Activated naive CD8-positive, alpha-beta T cell treated with anti-CD3 and anti-CD28 coated beads, Interleukin-2, amount 50 U/mL, for 16 hours (primary cell): ENCODE results near the gene RTP5.
"Not testable (repeated sequence)": the region's sequence is repeated elsewhere in the genome, so short reads cannot be mapped to it uniquely, and the experiment has no call there.

ENCODE experiments used
- DNase-seq: peaks from one replicate; pipeline ENCODE4 v3.0.0-alpha.2; 2020; ENCODE audit warnings: low read depth, low spot score

The RTP5 gene

DNA sequence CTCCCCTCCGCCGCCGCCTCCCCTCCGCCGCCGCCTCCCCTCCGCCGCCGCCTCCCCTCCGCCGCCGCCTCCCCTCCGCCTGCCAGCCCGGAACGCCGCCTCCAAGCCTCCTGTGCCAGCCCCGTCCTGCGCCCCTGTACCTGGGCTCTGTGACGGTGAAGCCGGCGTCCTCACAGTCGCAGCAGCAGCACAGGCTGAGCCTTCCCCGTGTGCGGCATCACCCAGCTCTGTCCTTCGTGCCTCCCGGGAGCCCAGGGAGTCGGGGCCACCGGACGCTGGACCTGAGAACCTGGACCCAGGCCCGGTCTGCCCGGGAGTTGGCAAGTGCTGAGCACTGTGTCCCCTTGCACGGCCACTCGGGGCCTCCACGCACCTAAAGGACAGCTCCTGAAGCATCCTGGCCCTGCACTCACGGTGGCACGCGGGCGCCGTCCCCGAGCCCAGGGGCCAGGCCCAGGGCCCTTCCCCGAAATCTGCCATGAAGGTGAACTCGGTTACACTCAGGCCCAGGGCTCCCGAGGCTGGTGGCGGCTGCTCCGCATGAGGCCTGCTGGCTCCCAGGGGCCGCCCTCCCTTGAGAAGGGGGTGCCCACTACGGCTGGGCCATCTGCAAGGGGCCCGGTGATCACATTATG, 32.9 kb downstream of the RTP5 start:
- DNase-seq, result no peak

DNA sequence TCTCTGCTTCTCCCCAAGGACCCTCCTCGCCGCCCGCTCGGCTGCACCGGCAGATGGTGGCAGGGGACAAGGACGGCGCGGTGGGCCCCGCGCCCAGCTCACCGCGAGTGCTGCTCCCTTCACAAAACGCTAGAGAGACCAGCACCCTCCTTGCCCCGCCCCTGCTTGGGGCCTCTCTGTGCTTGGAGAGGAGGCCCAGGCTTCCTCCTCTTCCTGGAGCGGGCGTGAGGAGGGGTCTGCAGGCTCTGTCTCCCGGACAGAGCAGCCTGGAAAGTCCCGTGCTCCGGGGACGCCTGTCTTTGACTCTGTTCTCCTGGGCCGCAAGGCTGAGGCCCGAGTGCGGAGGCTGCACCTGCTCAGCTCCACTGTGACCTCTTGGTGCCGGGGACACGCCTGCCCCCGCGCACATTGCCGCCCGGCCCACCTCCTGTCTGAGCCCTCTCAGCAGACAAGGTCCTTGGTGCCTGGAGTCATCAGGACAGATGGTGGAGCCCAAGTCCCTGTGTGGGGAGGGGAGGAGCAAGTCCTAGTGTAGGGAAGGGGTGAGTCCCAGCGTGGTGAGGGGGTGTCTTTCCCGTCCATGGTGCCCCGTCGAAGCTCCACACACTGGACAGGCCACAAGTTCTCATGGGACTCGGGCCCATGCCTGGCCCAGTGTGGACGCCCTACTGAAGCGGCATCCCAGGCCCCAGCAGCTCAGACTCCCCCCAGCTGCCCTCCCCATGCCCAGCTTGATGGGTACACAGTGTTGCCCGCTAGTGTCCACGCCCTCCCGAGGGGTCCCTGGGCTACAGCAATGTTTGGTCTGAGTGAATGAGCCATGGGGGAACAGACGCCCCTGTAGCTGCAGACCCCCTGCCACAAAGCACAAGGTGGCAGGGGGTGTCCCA, 33.8 kb downstream of the RTP5 start:
- DNase-seq, result no peak

DNA sequence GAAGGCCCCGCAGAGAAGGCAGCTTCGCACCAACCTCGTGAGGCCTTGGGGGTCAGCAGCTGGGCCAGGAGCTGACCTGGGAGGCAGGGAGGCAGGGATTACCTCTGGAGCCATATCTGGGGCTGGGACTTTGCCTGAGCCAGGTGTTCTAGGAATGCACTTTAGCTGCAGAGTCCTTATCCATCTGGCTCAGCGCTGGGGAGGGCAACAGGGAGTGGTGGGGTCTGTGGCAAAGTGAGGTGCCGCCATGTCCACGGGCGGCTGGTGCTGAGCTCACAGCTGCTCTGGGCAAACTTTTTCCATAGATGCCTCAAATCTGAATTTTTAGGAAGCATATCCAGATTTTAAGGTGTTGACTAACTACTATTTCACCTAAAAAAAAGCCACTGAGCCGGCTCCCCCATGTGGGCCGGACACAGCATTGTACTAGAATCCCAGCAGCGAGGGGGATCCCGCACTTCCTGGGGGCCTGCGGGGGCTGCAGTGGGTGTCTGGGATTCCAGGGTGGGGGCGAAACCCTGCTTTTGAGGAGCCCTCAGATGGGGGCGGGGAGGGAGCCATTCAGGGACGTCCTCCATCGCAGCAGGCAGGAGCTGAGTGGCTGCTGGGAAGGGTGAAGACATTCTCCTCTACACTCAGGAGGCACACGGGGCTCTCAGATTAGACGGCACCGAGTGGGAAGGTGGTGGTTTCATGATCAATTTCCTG, 34.6 kb downstream of the RTP5 start:
- DNase-seq, result no peak

DNA sequence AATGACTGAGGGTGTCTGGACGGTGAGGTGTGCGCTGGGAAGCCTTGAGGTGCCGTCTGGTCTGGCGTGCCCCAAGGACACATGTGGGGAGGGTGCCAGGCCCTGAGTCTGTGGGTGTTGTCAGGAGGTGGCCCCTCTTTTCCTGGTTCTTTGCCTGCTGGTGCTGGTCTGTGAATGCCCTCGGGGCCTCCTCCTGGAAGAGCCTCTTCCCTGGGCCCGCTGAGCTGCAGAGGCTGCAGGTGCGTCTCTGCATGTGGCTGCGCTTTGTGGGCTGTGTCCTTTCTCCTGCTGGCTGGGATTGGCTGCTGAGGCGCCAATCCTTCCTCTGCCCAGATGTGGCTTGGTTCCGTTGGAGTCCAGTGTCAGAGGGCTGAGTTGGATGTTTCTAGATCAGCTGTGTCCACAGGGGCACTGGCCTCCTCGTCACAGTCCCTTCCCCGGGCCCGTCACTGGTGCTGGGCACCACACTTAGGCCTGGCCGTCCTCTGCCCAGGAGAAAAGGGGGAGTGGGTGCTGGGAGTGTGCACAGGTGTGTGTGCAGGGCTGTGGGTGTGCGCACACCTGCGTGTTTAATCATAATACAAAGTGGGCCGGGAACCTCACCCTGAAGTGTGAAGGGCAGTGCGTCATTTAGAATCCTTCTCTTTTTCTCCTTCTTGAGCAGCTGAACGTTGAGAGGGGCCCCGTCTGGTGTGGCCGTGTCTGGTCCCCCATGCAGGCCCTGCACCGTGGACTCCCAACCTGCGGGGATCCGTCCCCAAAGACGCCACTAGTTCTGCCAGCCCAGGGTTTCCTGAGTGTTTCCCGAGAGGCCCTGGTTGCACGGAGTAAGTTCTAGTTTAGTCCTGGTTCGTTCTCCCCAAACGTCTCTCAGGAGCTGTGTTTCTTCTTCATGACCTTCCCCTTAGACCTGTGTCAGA, 35.5 kb downstream of the RTP5 start:
- DNase-seq, result no peak

DNA sequence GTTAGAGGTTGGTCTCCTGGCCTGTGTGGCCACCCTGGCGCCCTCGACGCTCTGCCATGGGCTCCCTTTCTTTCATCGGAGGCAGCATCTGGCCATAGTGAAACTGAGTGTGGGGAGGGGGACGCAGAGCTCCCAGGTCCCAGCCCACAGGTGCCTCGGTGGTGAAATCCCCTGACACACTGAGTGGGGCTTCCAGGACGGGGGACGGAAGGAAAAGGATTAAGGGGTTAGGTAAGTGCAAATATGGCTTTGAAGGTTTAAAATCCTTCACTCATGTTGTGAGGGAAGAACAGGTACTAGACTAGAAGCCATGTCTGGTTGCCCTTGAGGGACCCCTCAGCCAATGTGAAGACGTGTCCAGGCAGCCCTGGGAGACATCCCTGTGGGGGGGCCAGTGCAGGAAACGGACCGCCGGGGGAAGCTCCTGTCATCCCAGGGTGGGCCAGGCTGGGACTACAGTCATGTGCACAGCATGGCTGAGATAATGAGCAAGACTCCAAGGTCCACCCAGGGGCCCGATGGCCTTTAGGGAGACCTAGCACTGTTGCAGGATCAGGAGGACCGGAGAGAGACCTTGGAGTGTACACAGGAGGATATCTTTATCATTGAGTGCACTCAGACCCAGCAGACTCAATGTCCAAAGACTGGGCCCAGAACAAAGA, 36.3 kb downstream of the RTP5 start:
- no peak for DNase-seq

DNA sequence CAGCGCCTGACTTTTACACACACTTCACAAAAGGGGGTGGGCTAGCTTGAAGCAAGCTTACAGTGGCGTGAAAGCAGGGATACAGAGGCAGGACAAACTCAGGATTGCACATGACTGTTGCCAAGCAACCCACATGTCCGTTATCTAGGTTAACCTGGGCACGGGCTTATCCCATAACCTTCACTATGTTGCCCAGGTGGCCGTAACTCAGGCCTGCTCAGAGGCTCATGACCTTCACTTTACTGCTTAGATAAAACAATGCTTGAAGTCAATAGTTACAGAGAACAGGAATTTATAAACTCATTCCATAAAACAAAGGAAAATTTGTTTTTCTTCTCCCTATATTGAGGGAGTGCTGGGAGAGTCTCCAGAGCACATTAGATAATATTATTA, 36.8 kb downstream of the RTP5 start:
- DNase-seq, result not testable (repeated sequence)

DNA sequence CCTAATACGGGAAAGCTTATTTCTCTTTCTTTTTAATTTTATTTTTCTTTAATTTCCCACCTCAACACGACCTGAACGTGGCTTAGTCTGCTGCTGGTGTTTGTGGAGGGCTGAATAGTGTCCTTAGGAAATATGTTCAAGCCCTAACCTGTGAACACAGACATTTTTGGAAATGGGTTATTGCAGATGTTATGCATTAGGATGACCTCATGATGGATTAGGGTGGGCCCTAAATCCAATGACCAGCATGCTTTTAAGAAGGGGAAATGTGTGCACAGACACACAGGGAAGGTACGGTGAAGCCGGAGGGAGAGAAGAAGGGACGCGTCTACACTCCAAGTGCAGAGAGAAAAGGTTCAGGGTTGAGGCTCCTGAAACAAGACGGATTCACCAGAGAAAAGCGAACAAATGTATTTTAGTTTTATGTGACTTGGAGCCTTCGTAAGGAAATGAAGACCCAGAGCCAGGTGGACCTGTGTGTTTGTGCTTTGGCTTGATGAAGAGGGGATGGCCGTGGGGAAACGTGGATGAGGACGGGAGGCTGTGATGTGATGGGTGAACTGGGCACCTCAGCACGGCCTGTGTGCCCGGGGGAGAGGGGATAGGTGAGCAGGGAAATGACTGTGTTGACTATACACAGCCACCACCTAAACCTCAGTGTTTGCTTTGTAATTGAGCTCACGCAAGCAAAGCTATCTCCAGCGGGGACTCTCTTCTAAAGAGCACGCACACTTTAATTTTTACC, 37.5 kb downstream of the RTP5 start:
- DNase-seq, result no peak

DNA sequence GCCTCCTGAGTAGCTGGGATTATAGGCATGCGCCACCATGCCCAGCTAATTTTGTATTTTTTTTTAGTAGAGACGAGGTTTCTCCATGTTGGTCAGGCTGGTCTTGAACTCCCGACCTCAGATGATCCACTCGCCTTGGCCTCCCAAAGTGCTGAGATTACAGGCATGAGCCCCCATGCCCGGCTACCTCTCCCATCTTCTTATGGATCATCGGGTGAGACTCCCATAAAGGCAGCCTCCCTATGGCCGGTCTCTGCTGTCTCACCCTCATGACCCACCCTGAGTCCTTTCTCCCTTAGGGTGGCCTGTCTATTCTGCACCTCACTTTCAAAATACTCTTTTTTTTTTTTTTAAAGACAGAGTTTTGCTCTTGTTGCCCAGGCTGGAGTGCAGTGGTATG, 38.3 kb downstream of the RTP5 start:
- not testable (repeated sequence) for DNase-seq

DNA sequence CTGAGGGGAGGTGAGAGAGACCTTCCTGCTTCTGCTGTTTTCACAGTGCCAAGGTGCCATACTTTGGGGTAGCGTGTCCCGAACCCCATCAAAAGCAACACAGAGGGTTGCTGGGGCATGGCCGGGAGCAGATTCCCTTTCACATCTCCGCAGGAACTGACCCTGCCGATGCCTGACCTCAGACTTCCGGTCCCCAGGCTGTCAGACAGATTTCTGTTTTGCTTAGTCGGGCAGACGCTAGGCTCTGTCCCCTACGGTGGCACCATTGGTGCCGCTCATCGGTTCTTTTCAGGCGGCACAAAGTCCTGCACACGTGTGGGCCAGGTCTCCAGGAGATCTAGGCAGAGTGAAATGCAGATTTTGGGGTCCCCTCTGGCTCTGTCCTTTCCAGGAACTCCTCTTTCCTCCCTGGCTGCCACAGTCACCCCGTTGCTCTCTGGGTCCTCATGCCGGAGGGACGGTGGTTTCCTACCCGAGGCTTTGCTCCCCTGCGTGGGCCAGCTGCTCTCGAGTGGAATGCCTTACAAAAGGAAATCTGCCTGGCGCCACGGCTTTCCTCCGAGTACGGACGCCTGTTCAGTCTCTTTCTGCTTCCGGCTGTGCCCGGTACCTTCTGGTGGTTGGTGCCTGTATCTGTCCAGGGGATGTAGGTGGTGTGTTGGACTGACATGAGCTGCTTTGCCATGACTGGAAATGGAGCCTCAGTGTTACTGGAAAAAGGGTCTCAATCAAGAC, 39.3 kb downstream of the RTP5 start:
- DNase-seq, result no peak

DNA sequence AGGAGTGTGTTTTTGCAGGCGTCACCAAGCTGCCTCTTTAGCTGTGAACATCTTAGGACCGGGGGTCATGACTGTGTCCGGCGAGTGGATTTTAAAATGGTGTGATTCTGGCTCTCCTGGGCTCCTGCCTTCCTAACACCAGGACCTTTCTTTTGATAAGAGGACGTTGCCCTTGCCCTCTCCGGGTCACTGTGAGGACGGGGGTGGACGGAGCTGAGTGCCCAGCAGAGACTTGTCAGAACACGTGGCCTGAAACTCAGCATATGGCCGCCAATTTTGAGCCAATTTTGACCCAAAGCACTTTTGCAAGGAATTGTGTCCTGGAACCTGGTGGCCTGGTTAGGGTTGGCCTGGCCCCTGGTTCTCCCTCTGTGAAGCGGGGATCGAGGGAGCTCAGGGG, 40.2 kb downstream of the RTP5 start:
- DNase-seq, result no peak

DNA sequence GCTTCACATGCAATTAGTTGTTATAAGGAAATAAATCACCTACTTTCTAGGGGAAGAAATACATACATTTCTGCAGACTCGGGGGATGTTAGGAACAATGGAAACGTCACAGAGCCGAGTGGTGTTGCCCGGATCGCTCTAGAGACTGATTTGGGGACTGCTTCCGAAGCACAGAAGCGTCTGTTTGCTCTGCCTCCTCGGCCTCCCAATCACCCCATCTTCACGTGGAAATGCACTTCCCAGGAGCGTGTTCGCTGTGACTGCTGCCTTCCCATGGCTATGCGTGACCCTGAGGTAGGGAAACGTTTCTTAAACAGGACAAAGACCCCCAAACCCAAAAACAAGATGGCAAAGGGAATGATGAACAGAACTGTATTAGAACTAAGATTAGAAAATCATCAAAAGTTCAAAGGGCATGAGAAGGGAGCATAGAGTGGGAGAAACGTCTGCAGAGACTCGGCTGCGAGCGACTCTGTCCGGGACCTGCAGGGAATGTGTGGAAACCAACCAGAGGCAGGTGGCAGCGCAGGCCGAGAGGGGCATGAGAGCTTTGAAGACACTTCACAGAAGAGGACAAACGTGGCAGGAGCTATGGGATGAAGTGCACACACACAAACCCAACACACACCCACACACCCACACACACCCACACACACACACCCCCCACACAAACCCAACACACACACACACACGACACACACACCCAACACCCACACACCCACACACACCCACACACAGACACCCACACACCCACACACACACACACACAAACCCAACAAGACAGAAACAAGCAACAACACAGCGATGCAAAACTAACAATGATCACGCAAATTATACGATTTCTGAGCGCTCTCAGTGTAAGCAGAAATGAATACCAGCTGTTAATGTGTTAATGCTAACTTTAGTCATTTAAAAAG, 41.3 kb downstream of the RTP5 start:
- DNase-seq, result no peak

DNA sequence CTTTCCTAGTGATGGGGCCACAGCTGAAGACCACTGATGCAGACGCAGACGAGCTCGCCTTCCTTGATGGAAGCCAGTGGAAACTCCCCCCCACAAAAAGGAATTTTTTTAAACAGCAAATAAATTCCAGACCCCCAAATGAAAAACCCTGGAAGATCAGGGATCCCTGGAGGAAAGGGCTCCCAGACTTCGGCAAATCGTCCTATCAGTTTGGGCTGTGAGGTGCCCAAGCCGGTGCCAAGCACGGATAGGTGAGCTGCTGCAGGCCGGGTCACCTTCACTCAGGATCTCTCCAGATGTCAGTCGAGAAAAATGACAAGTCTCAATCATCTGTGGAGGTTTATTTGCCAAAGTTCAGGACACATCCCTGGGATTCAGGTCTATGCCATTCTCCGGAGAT, 42.0 kb downstream of the RTP5 start:
- no peak for DNase-seq

DNA sequence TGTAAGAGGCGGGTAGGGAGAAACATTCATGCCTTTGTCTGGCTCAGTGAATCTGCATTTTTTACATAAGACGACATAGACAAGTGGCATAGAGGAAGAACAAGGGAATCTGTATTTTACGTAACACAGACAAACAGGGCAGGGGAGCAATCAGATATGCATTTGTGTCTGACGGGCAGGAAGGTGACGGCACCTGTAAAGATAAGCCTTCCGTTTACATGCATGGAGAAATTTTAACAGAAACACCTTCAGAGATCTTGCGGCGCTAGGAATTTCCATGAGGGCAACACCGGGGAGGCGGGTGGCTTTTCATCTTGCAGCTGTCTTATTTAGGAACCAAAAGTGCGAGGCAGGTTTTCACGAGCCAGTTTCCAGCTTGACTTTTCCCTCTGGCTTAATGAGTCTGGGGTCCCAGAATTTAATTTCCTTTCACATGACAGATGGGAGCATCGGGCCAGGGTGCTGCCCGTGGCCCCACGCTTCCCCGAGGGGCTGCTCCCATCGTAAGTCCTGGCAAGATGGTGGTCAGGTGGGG, 42.6 kb downstream of the RTP5 start:
- no peak for DNase-seq

DNA sequence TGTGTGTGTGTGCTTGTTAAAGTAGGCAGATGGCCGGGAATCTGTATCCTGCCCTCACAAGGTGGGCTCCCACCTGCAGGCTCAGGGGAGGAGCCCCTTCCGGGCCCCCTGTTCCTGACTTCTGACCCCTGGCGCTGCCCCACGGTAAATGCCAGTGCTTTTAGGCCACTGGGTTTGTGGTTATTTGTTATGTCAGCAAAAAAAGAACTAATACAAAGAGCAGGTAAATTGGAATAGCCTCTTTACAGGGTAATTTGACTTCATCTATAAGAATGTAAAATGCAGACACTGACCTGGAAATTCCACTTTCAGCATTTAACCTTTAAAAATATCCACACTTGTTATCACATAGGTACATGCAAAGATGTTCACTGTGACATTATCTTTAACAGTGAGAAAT, 44.2 kb downstream of the RTP5 start:
- no peak for DNase-seq

DNA sequence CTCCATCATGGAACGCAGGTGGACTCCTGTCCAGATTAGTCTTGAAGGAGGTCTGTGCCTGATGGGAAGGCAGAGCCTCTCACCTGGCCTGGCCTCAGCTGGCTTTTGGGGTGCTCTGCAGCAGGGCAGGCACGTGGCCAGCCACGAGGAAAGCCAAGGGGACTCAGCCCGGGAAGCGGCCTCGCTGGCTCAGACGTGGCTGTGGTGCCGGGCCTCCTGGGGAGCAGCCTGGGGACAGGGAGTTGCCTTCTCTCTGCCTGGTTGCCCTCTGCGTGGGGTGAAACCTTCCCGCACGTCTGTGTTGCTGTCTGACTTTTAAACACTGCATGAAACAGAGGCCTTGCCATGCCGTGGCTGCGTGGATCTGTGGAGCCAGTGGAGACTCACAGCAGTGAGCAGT, 45.0 kb downstream of the RTP5 start:
- DNase-seq, result no peak

DNA sequence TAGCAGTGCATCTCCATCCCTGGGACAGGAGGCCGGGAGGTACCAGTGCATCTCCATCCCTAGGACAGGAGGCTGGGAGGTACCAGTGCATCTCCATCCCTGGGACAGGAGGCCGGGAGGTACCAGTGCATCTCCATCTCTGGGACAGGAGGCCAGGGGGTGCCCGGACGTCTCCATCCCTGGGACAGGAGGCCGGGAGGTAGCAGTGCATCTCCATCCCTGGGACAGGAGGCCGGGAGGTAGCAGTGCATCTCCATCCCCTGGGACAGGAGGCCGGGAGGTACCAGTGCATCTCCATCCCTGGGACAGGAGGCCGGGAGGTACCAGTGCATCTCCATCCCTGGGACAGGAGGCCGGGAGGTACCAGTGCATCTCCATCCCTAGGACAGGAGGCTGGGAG, 52.1 kb downstream of the RTP5 start:
- DNase-seq, result not testable (repeated sequence)

DNA sequence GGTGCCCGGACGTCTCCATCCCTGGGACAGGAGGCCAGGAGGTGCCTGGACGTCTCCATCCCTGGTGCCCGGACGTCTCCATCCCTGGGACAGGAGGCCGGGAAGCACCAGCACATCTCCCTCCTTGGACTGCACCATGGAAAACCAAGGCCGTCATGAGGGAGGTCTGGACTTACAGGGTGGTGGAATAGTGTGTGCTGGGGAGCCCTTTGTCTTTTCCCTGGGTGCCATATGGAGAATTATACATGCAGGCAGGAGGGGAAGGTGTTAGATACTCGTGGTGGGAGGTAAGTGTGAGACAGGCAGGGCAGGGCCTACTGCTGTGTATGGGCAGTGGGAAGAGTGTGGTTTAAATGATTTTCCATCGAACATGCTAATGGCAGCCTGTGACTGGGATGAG, 52.9 kb downstream of the RTP5 start:
- no peak for DNase-seq
